Loucy (cell line): ENCODE results near the gene ATAD3C.
"Not testable (repeated sequence)": the region's sequence is repeated elsewhere in the genome, so short reads cannot be mapped to it uniquely, and the experiment has no call there.

Experiments
- H2AFZ ChIP-seq: fragments of 200-600 bp; sonication (generic); 2 replicates; pipeline ENCODE4 v1.6.0; 2016; ENCODE audit warnings: antibody characterized with exemption, mild to moderate bottlenecking, low read length, moderate library complexity
- H3F3A ChIP-seq: fragments of 200-600 bp; 2 replicates; pipeline ENCODE4 v1.6.0; 2016; ENCODE audit warnings: antibody characterized with exemption, low read depth, mild to moderate bottlenecking
- H3K27me3 ChIP-seq: fragments of 200-600 bp; sonication (generic); 2 replicates; pipeline ENCODE4 v1.6.1; 2014; ENCODE audit warnings: low read length, mild to moderate bottlenecking; ENCODE audit not compliant: insufficient read depth, poor library complexity, severe bottlenecking
- H3K36me3 ChIP-seq: fragments of 200-600 bp; sonication (generic); 2 replicates; pipeline ENCODE4 v1.6.1; 2016; ENCODE audit warnings: low read length; ENCODE audit not compliant: insufficient read depth
- H3K4me1 ChIP-seq: fragments of 200-600 bp; sonication (generic); 2 replicates; pipeline ENCODE4 v1.5.1; 2014; ENCODE audit warnings: low read length, mild to moderate bottlenecking; ENCODE audit not compliant: insufficient read depth, poor library complexity, severe bottlenecking
- H3K4me2 ChIP-seq: fragments of 200-600 bp; sonication (generic); 2 replicates; pipeline ENCODE4 v1.6.0; 2014; ENCODE audit warnings: antibody characterized with exemption, low read length, low read depth, mild to moderate bottlenecking; ENCODE audit not compliant: poor library complexity, severe bottlenecking
- H3K4me3 ChIP-seq: fragments of 200-600 bp; sonication (generic); 2 replicates; pipeline ENCODE4 v1.5.1; 2014; ENCODE audit warnings: low read length, mild to moderate bottlenecking, mixed read lengths; ENCODE audit not compliant: poor library complexity, severe bottlenecking
- H3K79me2 ChIP-seq: fragments of 200-600 bp; sonication (generic); 2 replicates; pipeline ENCODE4 v1.6.1; 2014; ENCODE audit warnings: low read length; ENCODE audit not compliant: insufficient read depth
- H3K9ac ChIP-seq: fragments of 200-600 bp; sonication (generic); 2 replicates; pipeline ENCODE4 v1.6.0; 2014; ENCODE audit warnings: mild to moderate bottlenecking, low read depth, low read length, moderate library complexity; ENCODE audit not compliant: poor library complexity, severe bottlenecking
- H3K9me2 ChIP-seq: fragments of 200-600 bp; sonication (generic); replicated peaks from 2 replicates; pipeline ENCODE4 v1.6.1; 2016; ENCODE audit warnings: low read depth, low read length, mixed read lengths
- H3K9me3 ChIP-seq: fragments of 200-600 bp; sonication (generic); 2 replicates; pipeline ENCODE4 v1.6.1; 2014; ENCODE audit warnings: mild to moderate bottlenecking, antibody characterized with exemption, low read length, low read depth; ENCODE audit not compliant: insufficient read depth
- H4K20me1 ChIP-seq: fragments of 200-600 bp; sonication (generic); 2 replicates; pipeline ENCODE4 v1.6.0; 2014; ENCODE audit warnings: antibody characterized with exemption, low read length, mild to moderate bottlenecking; ENCODE audit not compliant: insufficient read depth, poor library complexity, severe bottlenecking
- EZH2phosphoT487 ChIP-seq: fragments of 200-600 bp; IDR thresholded peaks from 2 replicates; pipeline ENCODE4 v1.6.1; 2018; ENCODE audit warnings: antibody characterized with exemption, mild to moderate bottlenecking, moderate library complexity, borderline replicate concordance
- TF ChIP-seq, protein P1 (sequence below): fragments of 200-600 bp; sonication (generic); conservative IDR thresholded peaks from 2 replicates; pipeline ENCODE4 v1.5.1; 2014; ENCODE audit warnings: mild to moderate bottlenecking, antibody characterized with exemption, low read length

Gene ATAD3C

DNA sequence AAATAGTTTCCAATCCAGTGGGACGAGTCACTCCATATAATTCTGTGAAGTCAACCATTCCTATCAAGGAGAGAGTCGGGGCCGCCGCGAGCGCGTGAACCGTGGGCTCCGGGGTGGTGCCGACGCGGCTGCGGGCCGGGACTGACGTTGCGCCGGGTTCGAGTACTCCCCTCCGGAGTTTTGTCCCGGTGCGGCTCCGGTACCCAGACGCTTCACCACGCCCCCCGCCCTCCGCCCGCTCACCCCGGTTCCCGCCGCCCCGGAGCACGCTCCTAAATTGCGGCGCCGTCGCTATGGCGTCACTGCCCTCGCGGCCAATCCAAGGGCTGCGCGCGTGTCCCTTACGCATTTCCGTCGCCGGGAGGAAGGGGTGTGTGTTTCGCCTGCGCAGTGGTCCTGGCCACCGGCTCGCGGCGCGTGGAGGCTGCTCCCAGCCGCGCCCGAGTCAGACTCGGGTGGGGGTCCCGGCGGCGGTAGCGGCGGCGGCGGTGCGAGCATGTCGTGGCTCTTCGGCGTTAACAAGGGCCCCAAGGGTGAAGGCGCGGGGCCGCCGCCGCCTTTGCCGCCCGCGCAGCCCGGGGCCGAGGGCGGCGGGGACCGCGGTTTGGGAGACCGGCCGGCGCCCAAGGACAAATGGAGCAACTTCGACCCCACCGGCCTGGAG lies 22.0 kb downstream of the ATAD3C start, which contains the start of gene ATAD3B:
ATAD3B (plus strand) TSS at position 377 of the 664 bp plus-strand sequence; CDS start at position 497, 120 bp downstream.
- no peak for TF ChIP-seq EZH2phosphoT487
- TF ChIP-seq, protein P1, sequence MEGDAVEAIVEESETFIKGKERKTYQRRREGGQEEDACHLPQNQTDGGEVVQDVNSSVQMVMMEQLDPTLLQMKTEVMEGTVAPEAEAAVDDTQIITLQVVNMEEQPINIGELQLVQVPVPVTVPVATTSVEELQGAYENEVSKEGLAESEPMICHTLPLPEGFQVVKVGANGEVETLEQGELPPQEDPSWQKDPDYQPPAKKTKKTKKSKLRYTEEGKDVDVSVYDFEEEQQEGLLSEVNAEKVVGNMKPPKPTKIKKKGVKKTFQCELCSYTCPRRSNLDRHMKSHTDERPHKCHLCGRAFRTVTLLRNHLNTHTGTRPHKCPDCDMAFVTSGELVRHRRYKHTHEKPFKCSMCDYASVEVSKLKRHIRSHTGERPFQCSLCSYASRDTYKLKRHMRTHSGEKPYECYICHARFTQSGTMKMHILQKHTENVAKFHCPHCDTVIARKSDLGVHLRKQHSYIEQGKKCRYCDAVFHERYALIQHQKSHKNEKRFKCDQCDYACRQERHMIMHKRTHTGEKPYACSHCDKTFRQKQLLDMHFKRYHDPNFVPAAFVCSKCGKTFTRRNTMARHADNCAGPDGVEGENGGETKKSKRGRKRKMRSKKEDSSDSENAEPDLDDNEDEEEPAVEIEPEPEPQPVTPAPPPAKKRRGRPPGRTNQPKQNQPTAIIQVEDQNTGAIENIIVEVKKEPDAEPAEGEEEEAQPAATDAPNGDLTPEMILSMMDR = no peak
- peak within 1 kb of the TSS; percentile 85 for H2AFZ ChIP-seq
- H3F3A ChIP-seq = 0 out of 2 replicates have a peak, but pooled peaks cover 3% of the 10 kb centered on the region
- peaks cover 12% of the 10 kb centered on the region for H4K20me1 ChIP-seq
- H3K79me2 ChIP-seq = peaks cover 24% of the 10 kb centered on the region
- H3K4me2 ChIP-seq = peak within 1 kb of the TSS; percentile 94
- no peaks in the 10 kb centered on the region for H3K9me2 ChIP-seq
- peak within 1 kb of the TSS; percentile 83 for H3K9ac ChIP-seq
- H3K36me3 ChIP-seq = no peaks in the 10 kb centered on the region
- H3K4me1 ChIP-seq = peaks cover 14% of the 10 kb centered on the region
- no peaks in the 10 kb centered on the region for H3K9me3 ChIP-seq
- H3K4me3 ChIP-seq = peak within 1 kb of the TSS; percentile 85
- no peaks in the 10 kb centered on the region for H3K27me3 ChIP-seq

DNA sequence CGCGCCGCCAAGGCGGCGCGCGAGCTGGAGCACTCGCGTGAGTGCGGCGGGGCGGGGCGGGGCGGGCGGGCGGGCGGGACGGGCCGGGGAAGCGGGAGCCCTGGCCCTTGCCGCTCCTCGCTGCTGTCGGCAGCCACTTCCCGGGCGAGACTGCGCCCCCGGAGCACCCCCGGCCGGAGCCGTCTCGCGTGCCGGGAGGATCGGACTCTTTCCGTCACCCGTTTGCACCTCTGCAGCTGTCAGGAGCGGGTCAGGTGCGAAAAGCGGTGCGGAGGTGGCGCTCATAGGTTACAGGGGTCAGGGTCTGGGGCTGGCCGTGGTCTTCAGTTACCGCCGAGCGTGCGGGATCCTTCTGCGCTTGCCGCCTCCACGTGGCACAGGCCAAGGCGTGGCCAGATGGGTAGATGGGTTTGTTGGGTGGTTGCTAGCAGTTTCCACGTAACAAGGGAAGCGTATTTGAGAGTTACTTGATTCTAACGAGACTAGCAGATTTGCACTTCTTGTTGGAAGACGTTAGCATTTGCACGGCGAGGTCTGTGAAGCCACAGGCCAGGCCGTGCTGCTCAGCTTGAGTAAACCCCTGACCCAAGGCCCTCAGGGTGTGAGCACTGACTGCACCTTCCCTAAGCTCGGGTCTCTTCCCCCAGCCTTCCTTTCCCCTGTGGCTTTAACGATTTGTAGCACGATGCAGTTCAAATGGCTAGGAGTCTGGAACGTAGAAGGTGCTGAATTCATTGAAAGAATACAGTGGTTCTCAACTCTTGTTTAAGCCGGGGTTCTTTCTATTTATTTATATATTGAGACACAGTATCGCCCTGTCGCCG lies 22.8 kb downstream of the ATAD3C start:
- Histone ChIP-seq H3K4me3 (peak overlapping the region; percentile 85), H3K4me1 (peaks cover 14% of the 10 kb centered on the region), H3K79me2 (peaks cover 31% of the 10 kb centered on the region), H3K9ac (peak overlapping the region; percentile 70), H4K20me1 (peaks cover 12% of the 10 kb centered on the region), H3K4me2 (peak overlapping the region; percentile 94)
- H3K36me3 ChIP-seq, H3K27me3 ChIP-seq, H2AFZ ChIP-seq, H3K9me2 ChIP-seq, H3K9me3 ChIP-seq, H3F3A ChIP-seq: not testable (repeated sequence)

GRCh38 chr1:1476011-1476410 lies 26.5 kb downstream of the ATAD3C start:
- H4K20me1 ChIP-seq = peaks cover 12% of the 10 kb centered on the region
- H3K9ac ChIP-seq, H3K9me3 ChIP-seq, H3K4me3 ChIP-seq, H3K4me1 ChIP-seq, H3K27me3 ChIP-seq, H3K9me2 ChIP-seq, H3K4me2 ChIP-seq, H2AFZ ChIP-seq, H3F3A ChIP-seq: not testable (repeated sequence)
- peaks cover 12% of the 10 kb centered on the region; the same call in 1 of the 2 replicates for H3K36me3 ChIP-seq
- peaks cover 31% of the 10 kb centered on the region for H3K79me2 ChIP-seq

DNA sequence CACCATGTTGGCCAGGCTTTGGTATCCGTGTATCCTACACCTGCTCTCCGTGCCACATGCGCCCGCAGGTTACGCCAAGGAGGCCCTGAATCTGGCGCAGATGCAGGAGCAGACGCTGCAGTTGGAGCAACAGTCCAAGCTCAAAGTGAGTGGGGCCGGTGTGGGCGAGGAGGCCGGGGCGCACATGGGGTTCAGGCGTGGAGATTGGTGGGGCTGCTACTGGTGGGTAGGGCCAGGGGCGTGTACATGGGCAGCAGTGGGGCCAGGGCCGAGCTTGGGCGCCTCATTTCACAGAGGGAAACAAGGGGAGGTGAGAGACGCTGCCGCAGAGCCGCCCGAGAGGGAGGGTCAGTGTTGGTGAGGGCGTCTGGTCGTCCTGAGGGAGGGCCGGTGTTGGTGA lies 27.7 kb downstream of the ATAD3C start:
- no peak overlapping the region for H2AFZ ChIP-seq
- H3F3A ChIP-seq = no peaks in the 10 kb centered on the region
- H3K9ac ChIP-seq = no peak overlapping the region
- H4K20me1 ChIP-seq = peaks cover 12% of the 10 kb centered on the region
- peaks cover 12% of the 10 kb centered on the region; the same call in 1 of the 2 replicates for H3K36me3 ChIP-seq
- H3K4me1 ChIP-seq = peaks cover 6% of the 10 kb centered on the region
- no peak overlapping the region for H3K4me2 ChIP-seq
- H3K4me3 ChIP-seq = no peak overlapping the region
- peaks cover 31% of the 10 kb centered on the region for H3K79me2 ChIP-seq
- H3K9me2 ChIP-seq = no peaks in the 10 kb centered on the region
- H3K9me3 ChIP-seq = no peaks in the 10 kb centered on the region
- H3K27me3 ChIP-seq = no peaks in the 10 kb centered on the region
- TF ChIP-seq EZH2phosphoT487 = no peak
- TF ChIP-seq, protein P1 = no peak
